MCF 10A (cell line): ENCODE results near the gene PKP2. TPM values are rescaled to one million over a fixed set of nuclear protein-coding genes. Genes with fewer than 3 reads are reported as not detected.

Source experiments
- BruUV-seq: library from RNA; stranded (reverse); fragments of 400-500 nt; replicated peaks from 2 replicates; lab custom pipeline; 2021; lab: Mats Ljungman, UMichigan
- CTCF ChIA-PET: fragments of 300-600 bp; sonication (Branson Sonifier 250); formaldehyde crosslinking; extraction: SDS; loops from one replicate; lab custom pipeline; 2021; ENCODE audit warnings: antibody characterized with exemption, inconsistent platforms; lab: Yijun Ruan, JAX
- POLR2A ChIA-PET: fragments of 300-600, 350-650 bp; sonication (Branson Sonifier 250); formaldehyde crosslinking; extraction: SDS; loops from one replicate; lab custom pipeline; 2020; ENCODE audit warnings: antibody characterized with exemption, inconsistent platforms; lab: Yijun Ruan, JAX
- DNase-seq: peaks from one replicate; pipeline ENCODE4 v3.0.0-alpha.2; 2018; ENCODE audit not compliant: unreplicated experiment
- H3K27ac Mint-ChIP-seq: one replicate; pipeline ENCODE4 v1.8.0; 2022; ENCODE audit warnings: mild to moderate bottlenecking, low read depth, mixed read lengths; ENCODE audit not compliant: unreplicated experiment
- H3K27me3 Mint-ChIP-seq: one replicate; pipeline ENCODE4 v1.8.0; 2022; ENCODE audit warnings: mixed read lengths; ENCODE audit not compliant: insufficient read depth, unreplicated experiment
- H3K36me3 Mint-ChIP-seq: one replicate; pipeline ENCODE4 v1.8.0; 2022; ENCODE audit warnings: mild to moderate bottlenecking, moderate library complexity, mixed read lengths; ENCODE audit not compliant: insufficient read depth, unreplicated experiment
- H3K4me1 Mint-ChIP-seq: one replicate; pipeline ENCODE4 v1.8.0; 2022; ENCODE audit warnings: mixed read lengths; ENCODE audit not compliant: insufficient read depth, unreplicated experiment
- H3K4me3 Mint-ChIP-seq: one replicate; pipeline ENCODE4 v1.8.0; 2022; ENCODE audit warnings: mild to moderate bottlenecking, moderate library complexity, mixed read lengths; ENCODE audit not compliant: unreplicated experiment
- H3K9me3 Mint-ChIP-seq: one replicate; pipeline ENCODE4 v1.8.0; 2022; ENCODE audit warnings: mixed read lengths; ENCODE audit not compliant: unreplicated experiment
- intact Hi-C: fragments of 100-400 bp; cut with micrococcal nuclease; formaldehyde crosslinking; loops from 2 replicates; pipeline ENCODE4 v1.14.1; 2022
- total RNA-seq: library from RNA; stranded (reverse); gene quantifications from 2 replicates; pipeline ENCODE4 v1.2.3, GENCODE V29; 2022
- TF ChIP-seq, protein P1 (sequence below): fragments of 200-600 bp; IDR thresholded peaks from one replicate; pipeline ENCODE4 v1.8.0; 2022; ENCODE audit warnings: antibody characterized with exemption, mild to moderate bottlenecking; ENCODE audit not compliant: unreplicated experiment

Gene PKP2
- total RNA-seq, 1 experiment from 2014 or later: 88.0 TPM

DNA sequence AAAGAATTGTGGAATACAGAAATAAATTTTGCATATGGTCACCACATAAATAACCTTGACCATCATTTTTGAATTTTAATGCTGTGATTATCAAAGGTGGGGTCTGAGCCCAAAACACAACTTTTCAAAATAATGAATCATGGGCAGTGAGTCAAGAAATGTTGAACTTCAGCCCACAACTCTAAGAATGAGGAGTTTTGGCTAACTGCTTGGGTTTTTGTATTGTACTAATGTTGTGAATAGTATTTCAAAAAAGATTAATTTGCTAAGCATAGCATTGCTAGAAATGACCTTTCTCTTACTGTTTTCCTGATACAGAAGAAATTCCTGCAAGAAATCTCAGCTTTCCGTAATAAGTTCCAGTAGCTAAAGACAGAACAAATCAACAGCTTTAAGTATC is 116.5 kb downstream of the PKP2 start:
- ChIA-PET POLR2A (interaction anchor here (1.0 kb wide), 1 partner anchor 11 kb away, joined by 3 read pairs; no protein-coding TSS in a partner anchor), CTCF (no interaction called here)
- no peaks in the 10 kb centered on the region for H3K27me3 Mint-ChIP-seq
- DNase-seq: no peak
- no peaks in the 10 kb centered on the region for H3K4me1 Mint-ChIP-seq
- intact Hi-C loops: no loop called here
- H3K4me3 Mint-ChIP-seq: no peak overlapping the region
- H3K9me3 Mint-ChIP-seq: no peaks in the 10 kb centered on the region
- no peaks in the 10 kb centered on the region for H3K36me3 Mint-ChIP-seq
- BruUV-seq: no TSS peak
- TF ChIP-seq, protein P1, sequence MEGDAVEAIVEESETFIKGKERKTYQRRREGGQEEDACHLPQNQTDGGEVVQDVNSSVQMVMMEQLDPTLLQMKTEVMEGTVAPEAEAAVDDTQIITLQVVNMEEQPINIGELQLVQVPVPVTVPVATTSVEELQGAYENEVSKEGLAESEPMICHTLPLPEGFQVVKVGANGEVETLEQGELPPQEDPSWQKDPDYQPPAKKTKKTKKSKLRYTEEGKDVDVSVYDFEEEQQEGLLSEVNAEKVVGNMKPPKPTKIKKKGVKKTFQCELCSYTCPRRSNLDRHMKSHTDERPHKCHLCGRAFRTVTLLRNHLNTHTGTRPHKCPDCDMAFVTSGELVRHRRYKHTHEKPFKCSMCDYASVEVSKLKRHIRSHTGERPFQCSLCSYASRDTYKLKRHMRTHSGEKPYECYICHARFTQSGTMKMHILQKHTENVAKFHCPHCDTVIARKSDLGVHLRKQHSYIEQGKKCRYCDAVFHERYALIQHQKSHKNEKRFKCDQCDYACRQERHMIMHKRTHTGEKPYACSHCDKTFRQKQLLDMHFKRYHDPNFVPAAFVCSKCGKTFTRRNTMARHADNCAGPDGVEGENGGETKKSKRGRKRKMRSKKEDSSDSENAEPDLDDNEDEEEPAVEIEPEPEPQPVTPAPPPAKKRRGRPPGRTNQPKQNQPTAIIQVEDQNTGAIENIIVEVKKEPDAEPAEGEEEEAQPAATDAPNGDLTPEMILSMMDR: no peak
- H3K27ac Mint-ChIP-seq: no peak overlapping the region

DNA sequence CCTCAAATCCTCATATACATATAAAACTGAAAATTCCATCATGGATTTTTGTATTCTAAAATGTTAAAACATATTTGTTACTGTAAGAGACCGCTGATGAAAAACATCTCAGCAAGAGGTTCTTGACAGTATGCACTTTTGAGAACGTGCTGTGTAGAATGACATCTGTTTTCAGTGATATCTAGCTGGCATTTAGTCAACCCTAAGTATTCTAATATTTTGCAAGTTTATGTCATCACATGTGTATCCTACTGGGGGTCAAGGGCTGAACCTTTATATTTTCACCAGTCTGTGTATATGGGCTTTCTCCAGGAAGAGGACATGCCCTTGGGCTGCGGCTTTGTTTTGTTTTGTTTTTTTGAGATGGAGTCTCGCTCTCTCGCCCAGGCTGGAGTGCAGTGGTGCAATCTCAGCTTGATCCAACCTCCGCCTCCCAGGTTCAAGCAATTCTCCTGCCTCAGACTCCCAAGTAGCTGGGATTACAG is 118.8 kb downstream of the PKP2 start:
- intact Hi-C loops: no loop called here
- Mint-ChIP-seq H3K27me3 (peaks cover 10% of the 10 kb centered on the region), H3K9me3 (no peaks in the 10 kb centered on the region), H3K4me1 (no peaks in the 10 kb centered on the region), H3K4me3 (no peak overlapping the region), H3K36me3 (no peaks in the 10 kb centered on the region), H3K27ac (no peak overlapping the region)
- no TSS peak for BruUV-seq
- POLR2A ChIA-PET: no interaction called here
- CTCF ChIA-PET: interaction anchor here (1.4 kb wide), 1 partner anchor 143 kb away, joined by 3 read pairs; no protein-coding TSS in a partner anchor
- TF ChIP-seq, protein P1: no peak
- DNase-seq: no peak

DNA sequence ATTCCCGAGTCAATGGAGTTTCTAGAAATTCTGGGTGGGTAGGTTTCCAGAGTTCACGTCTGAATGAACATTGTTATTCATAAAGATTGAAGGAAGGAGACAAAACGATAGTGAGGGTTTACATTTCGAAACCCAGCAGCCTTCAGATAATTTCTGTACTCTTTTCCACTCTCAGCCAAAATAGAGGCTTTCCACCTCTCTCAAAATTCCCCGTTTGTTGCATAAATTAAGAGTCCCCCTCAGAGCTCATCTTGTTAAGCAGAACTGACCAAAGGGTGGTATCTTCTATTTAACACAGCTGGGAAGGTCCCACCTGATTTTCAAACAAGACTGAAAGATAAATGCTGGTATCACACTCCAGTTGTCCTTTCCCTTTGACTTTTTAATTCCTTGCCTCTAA is 119.4 kb downstream of the PKP2 start:
- no peak for DNase-seq
- Mint-ChIP-seq H3K27ac (no peak overlapping the region), H3K27me3 (peaks cover 16% of the 10 kb centered on the region), H3K9me3 (no peaks in the 10 kb centered on the region), H3K4me3 (no peak overlapping the region), H3K4me1 (no peaks in the 10 kb centered on the region), H3K36me3 (no peaks in the 10 kb centered on the region)
- CTCF ChIA-PET: interaction anchor here (3.9 kb wide), 1 partner anchor 22 kb away, joined by 21 read pairs; the partner anchor contains the start of gene YARS2
- POLR2A ChIA-PET: no interaction called here
- BruUV-seq: no TSS peak
- TF ChIP-seq, protein P1: no peak
- intact Hi-C loops: no loop called here

DNA sequence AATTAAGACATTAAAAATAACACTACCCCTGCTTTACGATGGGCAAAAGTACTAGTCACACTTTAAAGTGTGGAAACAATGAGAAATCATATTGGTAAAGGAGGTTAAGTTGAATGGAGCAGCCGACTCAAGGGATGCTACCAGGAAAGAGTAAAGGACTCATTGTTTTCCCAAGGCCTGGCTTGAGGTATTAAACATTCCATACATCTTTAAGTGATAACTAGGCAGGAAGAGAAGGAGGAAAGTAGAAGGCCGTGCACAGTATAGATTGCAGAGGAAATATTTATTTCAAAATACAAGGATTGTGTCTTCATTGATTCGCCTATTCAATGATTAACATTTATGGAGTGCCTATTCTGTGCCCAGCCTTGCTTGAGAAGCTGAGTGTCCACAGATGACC is 120.3 kb downstream of the PKP2 start:
- ChIA-PET POLR2A (no interaction called here), CTCF (interaction anchor here (0.9 to 3.9 kb wide), 2 partner anchors 9 to 21 kb away, joined by 3 to 21 read pairs; partner anchors contain the start of gene YARS2)
- H3K36me3 Mint-ChIP-seq: no peaks in the 10 kb centered on the region
- intact Hi-C loops: no loop called here
- H3K4me3 Mint-ChIP-seq: no peak overlapping the region
- TF ChIP-seq, protein P1: no peak
- no peak for DNase-seq
- peaks cover 21% of the 10 kb centered on the region for H3K27me3 Mint-ChIP-seq
- H3K9me3 Mint-ChIP-seq: no peaks in the 10 kb centered on the region
- H3K4me1 Mint-ChIP-seq: no peaks in the 10 kb centered on the region
- no peak overlapping the region for H3K27ac Mint-ChIP-seq
- BruUV-seq: no TSS peak
